Endothelial cell of umbilical vein (primary cell): ENCODE measurements around the gene DOLK. TPM values are rescaled to one million over a fixed set of nuclear protein-coding genes. Genes with fewer than 3 reads are reported as not detected.
A peak's percentile ranks its signal among the peaks of the same experiment; 100 is the strongest.
"Not testable (repeated sequence)": the region's sequence is repeated elsewhere in the genome, so short reads cannot be mapped to it uniquely, and the experiment has no call there.

ENCODE experiments used
- BruUV-seq: library from RNA; stranded (reverse); fragments of 400-500 nt; replicated peaks from 2 replicates; lab custom pipeline; 2021; lab: Mats Ljungman, UMichigan
- CTCF ChIA-PET: fragments of 300-600, 350-600 bp; sonication (Branson Sonifier 250); formaldehyde crosslinking; loops from one replicate; lab custom pipeline; 2021; ENCODE audit warnings: antibody characterized with exemption, inconsistent platforms; lab: Charles Lee
- POLR2A ChIA-PET: fragments of 300-600, 350-600 bp; sonication (Branson Sonifier 250); formaldehyde crosslinking; loops from one replicate; lab custom pipeline; 2021; ENCODE audit warnings: antibody characterized with exemption, inconsistent platforms; lab: Charles Lee
- DNase-seq: peaks from one replicate; pipeline ENCODE4 v3.0.0-alpha.2; 2011; ENCODE audit warnings: low read depth, low spot score
- FAIRE-seq: peaks from 2 replicates; lab custom pipeline; 2011; peaks lifted over from hg19 to GRCh38; lab: Jason Lieb, UNC
- H2AFZ ChIP-seq: 2 replicates; pipeline ENCODE4 v1.6.0; 2012; ENCODE audit warnings: low read depth, low read length, control low read depth, inconsistent platforms
- H3K27ac ChIP-seq: 2 replicates; pipeline ENCODE4 v1.5.1; 2011; ENCODE audit warnings: low read depth, mild to moderate bottlenecking, control low read depth, low read length, moderate library complexity; ENCODE audit not compliant: insufficient read depth
- H3K27me3 ChIP-seq, 2 experiments: 2 replicates each; pipeline versions ENCODE4 v1.6.0 to v1.6.1; 2011; ENCODE audit warnings: low read length in 2 of 2, mixed read lengths in 1 of 2; ENCODE audit not compliant: control insufficient read depth in 2 of 2, insufficient read depth in 2 of 2
- H3K36me3 ChIP-seq, 2 experiments: 2 replicates in 1 of 2; 3 replicates in 1 of 2; pipeline ENCODE4 v1.5.1; 2011; ENCODE audit warnings: low read length in 2 of 2, mild to moderate bottlenecking in 1 of 2, moderate library complexity in 1 of 2; ENCODE audit not compliant: control insufficient read depth in 2 of 2, insufficient read depth in 2 of 2; ENCODE audit errors: extremely low read depth in 1 of 2
- H3K4me1 ChIP-seq: 3 replicates; pipeline ENCODE4 v1.5.1; 2011; ENCODE audit warnings: mild to moderate bottlenecking, low read length; ENCODE audit not compliant: control insufficient read depth, insufficient read depth; ENCODE audit errors: extremely low read depth
- H3K4me2 ChIP-seq: 2 replicates; pipeline ENCODE4 v1.6.1; 2011; ENCODE audit warnings: low read length, control low read depth, mixed read lengths; ENCODE audit not compliant: insufficient read depth
- H3K4me3 ChIP-seq, 3 experiments: fragments of 200-600 bp in 1 of 3; sonication (generic), shearing (Covaris generic) in 1 of 3; replicated peaks in 1 of 3; 2 replicates each; pipeline ENCODE4 v1.5.1; 2011 to 2016; ENCODE audit warnings: control low read depth in 3 of 3, low read length in 3 of 3, mild to moderate bottlenecking in 2 of 3, inconsistent platforms in 1 of 3, low read depth in 1 of 3, moderate library complexity in 1 of 3; ENCODE audit not compliant: insufficient read depth in 1 of 3
- H3K79me2 ChIP-seq: 2 replicates; pipeline ENCODE4 v1.6.0; 2012; ENCODE audit warnings: low read length, inconsistent platforms; ENCODE audit not compliant: control insufficient read depth, insufficient read depth
- H3K9ac ChIP-seq: replicated peaks from 2 replicates; pipeline ENCODE3; 2011; ENCODE audit warnings: low read length, control low read depth; ENCODE audit not compliant: insufficient read depth; ENCODE audit errors: extremely low read depth
- H3K9me1 ChIP-seq: replicated peaks from 3 replicates; pipeline ENCODE4 v1.6.0; 2011; ENCODE audit warnings: mild to moderate bottlenecking, low read length; ENCODE audit not compliant: control insufficient read depth, insufficient read depth; ENCODE audit errors: extremely low read depth
- H3K9me3 ChIP-seq: replicated peaks from 2 replicates; pipeline ENCODE4 v1.5.1; 2012; ENCODE audit warnings: low read length, inconsistent platforms; ENCODE audit not compliant: control insufficient read depth, insufficient read depth
- H4K20me1 ChIP-seq: replicated peaks from 2 replicates; pipeline ENCODE3; 2011; ENCODE audit warnings: mild to moderate bottlenecking, low read length; ENCODE audit not compliant: control insufficient read depth, insufficient read depth; ENCODE audit errors: extremely low read depth
- EZH2 ChIP-seq: IDR thresholded peaks from 2 replicates; pipeline ENCODE4 v1.6.1; 2012; ENCODE audit warnings: borderline replicate concordance, low read depth, mild to moderate bottlenecking, moderate library complexity, low read length, inconsistent platforms; ENCODE audit not compliant: severe bottlenecking
- FOS ChIP-seq: IDR thresholded peaks from 2 replicates; pipeline ENCODE4 v1.6.1; 2011; ENCODE audit warnings: mild to moderate bottlenecking, low read length, moderate library complexity, borderline replicate concordance; ENCODE audit not compliant: insufficient read depth
- JUN ChIP-seq: IDR thresholded peaks from 2 replicates; pipeline ENCODE4 v1.6.1; 2011; ENCODE audit warnings: borderline replicate concordance, low read depth; ENCODE audit not compliant: insufficient read length, insufficient read depth
- MYC ChIP-seq: IDR thresholded peaks from one replicate; pipeline ENCODE4 v1.6.1; 2011; ENCODE audit warnings: mild to moderate bottlenecking, low read depth, low read length
- POLR2AphosphoS5 ChIP-seq: IDR thresholded peaks from 2 replicates; pipeline ENCODE4 v1.6.1; 2012; ENCODE audit warnings: low read depth, mild to moderate bottlenecking, control low read depth, low read length, moderate library complexity; ENCODE audit not compliant: insufficient read depth
- dilution Hi-C: fragments of 300-500 bp; cut with MboI; formaldehyde crosslinking; loops from one replicate; pipeline ENCODE4 v1.15.0; 2019; ENCODE audit warnings: low sequenced_read_pairs; ENCODE audit not compliant: extremely low pct_ligation_motif_present
- intact Hi-C: fragments of 100-400 bp; cut with micrococcal nuclease; formaldehyde crosslinking; loops from one replicate; pipeline ENCODE4 v1.10.0; 2022
- polyA plus RNA-seq, 4 experiments: library from polyadenylated mRNA; depleted of rRNA in 3 of 4; stranded (reverse) in 3 of 4; unstranded in 1 of 4; fragments of >200 nt; gene quantifications; 2 replicates each; pipeline versions ENCODE4 v1.2.1 to v1.2.3, GENCODE V29; 2011 to 2012; ENCODE audit warnings: missing spikeins in 1 of 4
- total RNA-seq: library from RNA; stranded (reverse); gene quantifications from 2 replicates; pipeline ENCODE4 v1.2.3, GENCODE V29; 2021
- TF ChIP-seq, protein P1 (sequence below): IDR thresholded peaks from 2 replicates; pipeline ENCODE4 v1.6.1; 2011; ENCODE audit not compliant: insufficient read depth, insufficient read length
- TF ChIP-seq, protein P2 (sequence below), 2 donors: IDR thresholded peaks; 1 replicate in 1 of 2; 2 replicates in 1 of 2; pipeline ENCODE4 v1.5.1; 2011; ENCODE audit warnings: low read length in 2 of 2, mild to moderate bottlenecking in 2 of 2, moderate library complexity in 2 of 2, control low read depth in 1 of 2, inconsistent platforms in 1 of 2, low read depth in 1 of 2; ENCODE audit not compliant: insufficient read depth in 1 of 2; ENCODE audit errors: extremely low read depth in 1 of 2

The DOLK gene
- total and polyA plus RNA-seq, 2 donors (not counting 3 experiments of a cell fraction or from before 2014, with no cell fraction given), result 22.3 to 59.8 TPM

DNA sequence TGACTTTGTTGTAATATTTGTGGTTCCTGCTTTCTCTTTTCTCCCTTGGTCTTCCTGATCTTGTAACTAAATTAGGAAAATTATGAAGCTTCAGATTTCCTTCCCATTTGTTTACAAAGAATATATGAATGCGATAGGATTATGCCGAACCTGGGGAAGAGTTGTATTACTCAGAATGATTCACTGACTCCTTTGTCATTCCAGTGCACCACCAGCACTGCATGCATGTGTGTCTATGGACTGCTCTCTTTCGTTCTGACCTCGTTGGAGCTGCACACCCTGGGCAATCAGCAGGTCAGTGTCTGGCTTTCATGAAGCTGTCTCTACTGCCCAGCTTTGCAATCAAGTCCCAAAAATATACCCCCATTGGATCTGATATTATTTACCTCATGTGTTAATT lies 25.6 kb upstream of the DOLK start:
- dilution Hi-C loops, result no loop called here
- no peaks in the 10 kb centered on the region for H4K20me1 ChIP-seq
- no peaks in the 10 kb centered on the region for H3K79me2 ChIP-seq
- H3K36me3 ChIP-seq, result peaks cover 3 to 18% of the 10 kb centered on the region in 2 experiments
- TF ChIP-seq MYC (no peak), FOS (peak; percentile 67)
- DNase-seq, result peak; percentile 20
- no peak overlapping the region for H3K4me2 ChIP-seq
- H3K4me1 ChIP-seq, result no peaks in the 10 kb centered on the region
- H3K9ac ChIP-seq, result no peak overlapping the region
- BruUV-seq, result no TSS peak
- H2AFZ ChIP-seq, result no peak overlapping the region
- no peaks in the 10 kb centered on the region for H3K9me1 ChIP-seq
- POLR2A ChIA-PET, result no interaction called here
- CTCF ChIA-PET, result interaction anchor here (1.2 kb wide), 1 partner anchor 16 kb away, joined by 3 read pairs; no protein-coding TSS in a partner anchor
- intact Hi-C loops, result no loop called here
- no peaks in the 10 kb centered on the region for H3K27me3 ChIP-seq
- H3K27ac ChIP-seq, result no peak overlapping the region
- H3K4me3 ChIP-seq, result no peak overlapping the region
- FAIRE-seq, result peak; percentile 83
- no peaks in the 10 kb centered on the region for H3K9me3 ChIP-seq

DNA sequence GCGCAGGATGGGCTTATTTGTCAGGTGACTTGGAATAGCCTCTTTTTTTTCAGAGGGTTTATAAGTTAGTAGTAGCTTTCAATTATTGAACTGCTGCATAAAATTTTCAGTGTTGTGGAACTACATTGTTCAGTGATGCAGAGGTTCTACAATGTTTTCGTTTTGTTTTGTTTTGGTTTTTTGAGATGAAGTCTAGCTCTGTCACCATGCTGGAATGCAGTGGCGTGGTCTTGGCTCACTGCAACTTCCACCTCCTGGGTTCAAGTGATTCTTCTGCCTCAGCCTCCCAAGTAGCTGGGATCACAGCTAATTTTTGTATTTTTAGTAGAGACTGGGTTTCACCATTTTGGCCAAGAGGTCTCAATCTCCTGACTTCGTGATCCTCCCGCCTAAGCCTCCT lies 22.1 kb upstream of the DOLK start:
- H3K9me1 ChIP-seq, result no peaks in the 10 kb centered on the region
- no peak overlapping the region for H3K4me3 ChIP-seq
- no peaks in the 10 kb centered on the region for H3K79me2 ChIP-seq
- no peak overlapping the region for H3K4me2 ChIP-seq
- no peaks in the 10 kb centered on the region for H4K20me1 ChIP-seq
- H3K36me3 ChIP-seq, result peaks cover 0 to 11% of the 10 kb centered on the region in 2 experiments
- H3K27me3 ChIP-seq, result no peaks in the 10 kb centered on the region
- H3K9ac ChIP-seq, result no peak overlapping the region
- no peaks in the 10 kb centered on the region for H3K9me3 ChIP-seq
- dilution Hi-C loops, result no loop called here
- H3K4me1 ChIP-seq, result no peaks in the 10 kb centered on the region
- intact Hi-C loops, result no loop called here
- no peak for DNase-seq
- TF ChIP-seq JUN (no peak), EZH2 (no peak), MYC (no peak), FOS (no peak), POLR2AphosphoS5 (no peak)
- TF ChIP-seq, protein P1, sequence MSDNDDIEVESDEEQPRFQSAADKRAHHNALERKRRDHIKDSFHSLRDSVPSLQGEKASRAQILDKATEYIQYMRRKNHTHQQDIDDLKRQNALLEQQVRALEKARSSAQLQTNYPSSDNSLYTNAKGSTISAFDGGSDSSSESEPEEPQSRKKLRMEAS, result no peak
- TF ChIP-seq, protein P2, sequence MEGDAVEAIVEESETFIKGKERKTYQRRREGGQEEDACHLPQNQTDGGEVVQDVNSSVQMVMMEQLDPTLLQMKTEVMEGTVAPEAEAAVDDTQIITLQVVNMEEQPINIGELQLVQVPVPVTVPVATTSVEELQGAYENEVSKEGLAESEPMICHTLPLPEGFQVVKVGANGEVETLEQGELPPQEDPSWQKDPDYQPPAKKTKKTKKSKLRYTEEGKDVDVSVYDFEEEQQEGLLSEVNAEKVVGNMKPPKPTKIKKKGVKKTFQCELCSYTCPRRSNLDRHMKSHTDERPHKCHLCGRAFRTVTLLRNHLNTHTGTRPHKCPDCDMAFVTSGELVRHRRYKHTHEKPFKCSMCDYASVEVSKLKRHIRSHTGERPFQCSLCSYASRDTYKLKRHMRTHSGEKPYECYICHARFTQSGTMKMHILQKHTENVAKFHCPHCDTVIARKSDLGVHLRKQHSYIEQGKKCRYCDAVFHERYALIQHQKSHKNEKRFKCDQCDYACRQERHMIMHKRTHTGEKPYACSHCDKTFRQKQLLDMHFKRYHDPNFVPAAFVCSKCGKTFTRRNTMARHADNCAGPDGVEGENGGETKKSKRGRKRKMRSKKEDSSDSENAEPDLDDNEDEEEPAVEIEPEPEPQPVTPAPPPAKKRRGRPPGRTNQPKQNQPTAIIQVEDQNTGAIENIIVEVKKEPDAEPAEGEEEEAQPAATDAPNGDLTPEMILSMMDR (IDR thresholded peaks at IDR 0.05; ENCODE audit: extremely low read depth in 1 of 2, insufficient read depth in 1 of 2, low read depth in 1 of 2, low read length in 2 of 2), result no peak
- H2AFZ ChIP-seq, result no peak overlapping the region
- H3K27ac ChIP-seq, result no peak overlapping the region
- FAIRE-seq, result no peak
- ChIA-PET CTCF (no interaction called here), POLR2A (no interaction called here)
- BruUV-seq, result no TSS peak

DNA sequence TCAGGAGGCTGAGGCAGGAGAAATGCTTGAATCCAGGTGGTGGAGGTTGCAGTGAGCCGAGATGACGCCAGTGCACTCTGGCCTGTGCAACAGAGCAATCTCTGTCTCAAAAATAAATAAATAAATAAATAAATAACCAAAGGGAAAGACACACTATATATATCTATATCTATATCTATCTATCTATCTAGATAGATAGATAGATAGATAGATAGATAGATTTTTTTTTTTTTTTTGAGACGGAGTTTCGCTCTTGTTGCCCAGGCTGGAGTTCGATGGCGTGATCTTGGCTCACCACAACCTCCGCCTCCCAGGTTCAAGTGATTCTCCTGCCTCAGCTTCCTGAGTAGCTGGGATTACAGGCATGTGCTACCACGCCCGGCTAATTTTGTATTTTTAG lies 14.0 kb upstream of the DOLK start:
- H3K36me3 ChIP-seq, result peaks cover 8 to 11% of the 10 kb centered on the region in 2 experiments
- BruUV-seq, H3K79me2 ChIP-seq, DNase-seq, intact Hi-C loops, POLR2A ChIA-PET, H3K9me3 ChIP-seq, H3K4me3 ChIP-seq, H3K27ac ChIP-seq, H3K4me1 ChIP-seq, H3K4me2 ChIP-seq, H3K9me1 ChIP-seq, H2AFZ ChIP-seq, H3K27me3 ChIP-seq, FAIRE-seq, H4K20me1 ChIP-seq, H3K9ac ChIP-seq, dilution Hi-C loops: not testable (repeated sequence)
- CTCF ChIA-PET, result interaction anchor here (1.7 kb wide), 1 partner anchor 143 kb away, joined by 3 read pairs; the partner anchor contains the start of gene ENDOG
